DND-41 (cell line): ENCODE results near the gene FIGNL1.

Source experiments
- ATAC-seq: fragments of 200-7000 bp; cut with Tn5 transposase; 3 replicates; pipeline ENCODE4 v1.9.1; 2021; ENCODE audit warnings: low read depth; ENCODE audit not compliant: insufficient read depth
- DNase-seq: peaks from one replicate; pipeline ENCODE4 v3.0.0-alpha.2; 2020
- H2AFZ ChIP-seq: 2 replicates; pipeline ENCODE4 v1.6.0; 2012; ENCODE audit warnings: low read depth, low read length
- H3K27ac ChIP-seq: 2 replicates; pipeline ENCODE4 v1.5.1; 2012; ENCODE audit warnings: low read length, inconsistent platforms
- H3K27me3 ChIP-seq: fragments of 200-600 bp; sonication (generic); 2 replicates; pipeline ENCODE4 v1.6.0; 2012; ENCODE audit warnings: low read length, mild to moderate bottlenecking, inconsistent platforms; ENCODE audit not compliant: insufficient read depth, poor library complexity
- H3K36me3 ChIP-seq: 2 replicates; pipeline ENCODE4 v1.5.1; 2012; ENCODE audit warnings: low read length, inconsistent platforms; ENCODE audit not compliant: insufficient read depth
- H3K4me1 ChIP-seq: 2 replicates; pipeline ENCODE4 v1.5.1; 2012; ENCODE audit warnings: mild to moderate bottlenecking, low read length; ENCODE audit not compliant: insufficient read depth
- H3K4me2 ChIP-seq: 2 replicates; pipeline ENCODE4 v1.6.0; 2012; ENCODE audit warnings: mild to moderate bottlenecking, moderate library complexity, low read length, inconsistent platforms; ENCODE audit not compliant: insufficient read depth
- H3K4me3 ChIP-seq, 2 experiments: fragments of 200-600 bp in 1 of 2; shearing (Covaris generic) in 1 of 2; 2 replicates each; pipeline ENCODE4 v1.5.1; 2012 to 2016; ENCODE audit warnings: inconsistent platforms in 2 of 2, low read length in 2 of 2, mild to moderate bottlenecking in 2 of 2, low read depth in 1 of 2, moderate library complexity in 1 of 2
- H3K79me2 ChIP-seq: 2 replicates; pipeline ENCODE4 v1.6.0; 2012; ENCODE audit warnings: low read length, inconsistent platforms; ENCODE audit not compliant: insufficient read depth
- H3K9ac ChIP-seq: 2 replicates; pipeline ENCODE4 v1.6.0; 2012; ENCODE audit warnings: low read depth, mild to moderate bottlenecking, inconsistent platforms, low read length, moderate library complexity
- H3K9me3 ChIP-seq: 2 replicates; pipeline ENCODE4 v1.5.1; 2012; ENCODE audit warnings: low read length, moderate library complexity, mild to moderate bottlenecking, inconsistent platforms; ENCODE audit not compliant: insufficient read depth, severe bottlenecking
- H4K20me1 ChIP-seq: 2 replicates; pipeline ENCODE4 v1.6.0; 2012; ENCODE audit warnings: low read length; ENCODE audit not compliant: insufficient read depth
- CTCF ChIP-seq: IDR thresholded peaks from 2 replicates; pipeline ENCODE4 v1.5.1; 2012; ENCODE audit warnings: borderline replicate concordance, low read length, moderate library complexity, mild to moderate bottlenecking; ENCODE audit not compliant: poor library complexity, severe bottlenecking; ENCODE audit errors: extremely low read depth
- EZH2 ChIP-seq: IDR thresholded peaks from 3 replicates; pipeline ENCODE4 v1.6.1; 2012; ENCODE audit warnings: borderline replicate concordance, low read depth, mild to moderate bottlenecking, moderate library complexity, low read length, inconsistent platforms; ENCODE audit not compliant: severe bottlenecking

The FIGNL1 gene

GRCh38 chr7:50404392-50404791, 45.8 kb downstream of the FIGNL1 start:
- H3K9ac ChIP-seq: no peak overlapping the region
- H3K4me3 ChIP-seq: no peak overlapping the region
- TF ChIP-seq CTCF (peak; percentile 37), EZH2 (no peak)
- no peak overlapping the region for H3K27ac ChIP-seq
- H3K79me2 ChIP-seq: no peaks in the 10 kb centered on the region
- DNase-seq (no peak), ATAC-seq (peak; percentile 34; the same call in 1 of the 3 replicates)
- H3K4me1 ChIP-seq: no peaks in the 10 kb centered on the region
- peaks cover 52% of the 10 kb centered on the region for H3K36me3 ChIP-seq
- H3K27me3 ChIP-seq: no peaks in the 10 kb centered on the region
- no peak overlapping the region for H3K4me2 ChIP-seq
- no peaks in the 10 kb centered on the region for H3K9me3 ChIP-seq
- H4K20me1 ChIP-seq: peaks cover 10% of the 10 kb centered on the region; the same call in 1 of the 2 replicates
- no peak overlapping the region for H2AFZ ChIP-seq

DNA sequence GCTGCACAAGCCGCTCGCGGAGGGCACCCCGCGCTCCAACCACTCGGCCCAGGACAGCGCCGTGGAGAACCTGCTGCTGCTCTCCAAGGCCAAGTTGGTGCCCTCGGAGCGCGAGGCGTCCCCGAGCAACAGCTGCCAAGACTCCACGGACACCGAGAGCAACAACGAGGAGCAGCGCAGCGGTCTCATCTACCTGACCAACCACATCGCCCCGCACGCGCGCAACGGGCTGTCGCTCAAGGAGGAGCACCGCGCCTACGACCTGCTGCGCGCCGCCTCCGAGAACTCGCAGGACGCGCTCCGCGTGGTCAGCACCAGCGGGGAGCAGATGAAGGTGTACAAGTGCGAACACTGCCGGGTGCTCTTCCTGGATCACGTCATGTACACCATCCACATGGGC, 50.0 kb downstream of the FIGNL1 start:
- peaks cover 83% of the 10 kb centered on the region for H3K36me3 ChIP-seq
- peaks cover 4% of the 10 kb centered on the region for H3K79me2 ChIP-seq
- no peak overlapping the region for H3K27ac ChIP-seq
- no peak overlapping the region for H3K4me2 ChIP-seq
- no peak overlapping the region for H3K9ac ChIP-seq
- no peaks in the 10 kb centered on the region for H3K27me3 ChIP-seq
- no peaks in the 10 kb centered on the region for H3K9me3 ChIP-seq
- H2AFZ ChIP-seq: no peak overlapping the region
- no peak overlapping the region for H3K4me3 ChIP-seq
- DNase-seq: no peak
- TF ChIP-seq CTCF (no peak), EZH2 (no peak)
- ATAC-seq: no peak
- H3K4me1 ChIP-seq: no peaks in the 10 kb centered on the region
- peaks cover 24% of the 10 kb centered on the region; the same call in 1 of the 2 replicates for H4K20me1 ChIP-seq

GRCh38 chr7:50399635-50400034, 50.5 kb downstream of the FIGNL1 start:
- ATAC-seq (no peak), DNase-seq (no peak)
- TF ChIP-seq CTCF (no peak), EZH2 (no peak)
- Histone ChIP-seq H3K27me3 (no peaks in the 10 kb centered on the region), H3K27ac (no peak overlapping the region), H3K9ac (no peak overlapping the region), H3K79me2 (peaks cover 4% of the 10 kb centered on the region), H4K20me1 (peaks cover 24% of the 10 kb centered on the region; the same call in 1 of the 2 replicates), H2AFZ (no peak overlapping the region), H3K9me3 (no peaks in the 10 kb centered on the region), H3K4me1 (no peaks in the 10 kb centered on the region), H3K36me3 (peaks cover 85% of the 10 kb centered on the region), H3K4me3 (no peak overlapping the region), H3K4me2 (no peak overlapping the region)

- TF ChIP-seq EZH2 (no peak), CTCF (no peak)
- Histone ChIP-seq H3K79me2 (peaks cover 4% of the 10 kb centered on the region), H3K4me1 (no peaks in the 10 kb centered on the region), H3K9me3 (no peaks in the 10 kb centered on the region), H3K4me2 (no peak overlapping the region), H3K36me3 (peaks cover 85% of the 10 kb centered on the region), H4K20me1 (peaks cover 28% of the 10 kb centered on the region), H3K27ac (no peak overlapping the region), H3K27me3 (no peaks in the 10 kb centered on the region), H2AFZ (no peak overlapping the region), H3K4me3 (no peak overlapping the region), H3K9ac (no peak overlapping the region)
- DNase-seq: no peak
- no peak for ATAC-seq
Observed at GRCh38 chr7:50399206-50399605, 50.9 kb downstream of the FIGNL1 start.
